Measurements from ENCODE around the gene PCYT2. TPM values are rescaled to one million over a fixed set of nuclear protein-coding genes. Genes with fewer than 3 reads are reported as not detected.

PCYT2 gene
- total RNA-seq, 1 experiment from 2014 or later: 60.0 TPM

DNA sequence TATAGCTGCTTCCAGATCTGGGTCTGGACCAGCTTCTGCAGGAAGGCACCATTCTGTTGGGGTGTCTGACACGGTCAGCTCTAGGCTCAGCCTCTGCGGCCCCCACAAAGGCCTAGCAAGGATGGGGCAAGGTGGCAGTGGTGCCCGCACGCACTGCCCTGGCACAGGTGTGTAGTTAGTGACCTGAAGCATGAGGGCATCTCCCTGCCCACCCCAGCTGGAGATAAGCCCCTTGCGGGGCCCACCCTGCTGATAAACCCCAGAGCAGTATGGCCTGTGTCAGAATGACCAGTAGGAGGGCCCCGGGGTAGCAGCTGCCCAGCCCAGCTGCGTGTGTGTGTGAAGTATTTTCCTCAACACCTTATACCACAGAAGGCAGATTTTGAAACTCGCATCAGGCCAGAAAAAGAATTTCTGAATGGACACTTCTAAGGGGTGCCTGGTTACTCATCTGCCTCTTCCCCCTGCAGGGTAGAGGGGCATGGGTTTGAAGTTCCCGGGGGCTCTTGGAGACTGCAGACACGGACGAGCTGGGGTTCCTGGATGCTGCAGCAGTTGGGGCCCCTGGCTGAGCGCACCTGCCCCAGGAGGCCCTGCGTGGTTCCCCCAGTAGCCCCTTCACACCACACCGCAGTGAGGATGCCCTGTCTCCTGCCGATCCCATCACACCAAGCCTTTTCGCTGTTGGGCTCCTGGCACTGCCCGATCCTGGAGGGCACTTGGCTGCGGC, 44.6 kb downstream of the PCYT2 start:
- in situ Hi-C loops (cut with HindIII; ENCODE audit: low sequenced_read_pairs): no loop called here
- DNase-seq (ENCODE audit: low spot score): no peak

DNA sequence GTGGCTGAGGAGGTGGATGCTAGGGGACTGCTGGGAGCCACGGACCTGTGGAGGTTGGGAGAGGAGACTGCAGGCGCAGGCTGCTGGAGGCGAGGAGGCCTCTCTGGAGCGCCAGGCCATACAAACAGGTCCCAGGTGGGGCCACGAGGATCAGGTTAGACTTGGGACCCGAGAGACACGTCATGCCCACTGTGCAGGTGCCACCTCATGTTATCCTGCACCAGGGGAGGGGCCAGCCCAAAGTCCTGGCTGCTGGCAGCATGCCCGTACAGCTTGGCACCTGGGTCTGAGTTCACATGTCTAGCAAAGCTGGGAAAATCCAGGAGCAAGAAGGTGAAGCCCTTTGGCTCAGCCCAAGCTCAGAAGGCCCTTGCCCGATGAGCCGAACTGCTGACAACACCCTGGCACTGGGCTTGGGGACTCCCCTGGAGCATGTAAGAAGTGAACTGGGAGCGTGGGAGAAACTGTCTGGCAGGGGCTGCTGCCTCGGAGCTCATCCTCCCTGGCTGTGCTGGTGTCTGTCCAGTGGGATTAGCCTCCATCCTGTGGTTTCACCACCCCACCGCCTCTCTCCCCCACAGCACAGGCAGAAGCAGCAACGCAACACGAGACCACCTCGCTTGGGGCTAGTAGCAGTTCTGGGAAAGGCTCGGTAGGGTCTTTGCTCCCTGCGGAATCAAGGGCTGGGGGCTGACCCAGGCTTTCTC, 45.3 kb downstream of the PCYT2 start:
- in situ Hi-C loops (cut with HindIII; ENCODE audit: low sequenced_read_pairs): no loop called here
- DNase-seq (ENCODE audit: low spot score): no peak

DNA sequence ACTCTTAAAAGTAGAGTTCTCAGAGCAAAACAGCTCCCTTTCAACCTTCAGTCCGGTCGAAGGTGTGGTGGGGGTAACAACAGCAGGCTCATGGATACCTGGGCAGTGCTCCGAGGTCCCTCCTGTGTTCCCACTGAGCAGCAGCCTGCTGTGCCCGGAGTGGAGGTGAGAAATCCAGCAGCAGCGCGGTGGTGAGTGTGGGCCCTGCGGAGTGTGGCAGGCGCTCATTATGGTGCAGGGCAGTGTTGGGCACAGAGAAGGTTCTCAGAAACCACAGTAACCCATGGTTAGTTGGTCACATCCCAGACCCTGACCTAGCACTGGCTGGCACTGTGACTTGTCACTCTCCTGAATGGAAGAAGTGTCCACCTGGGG, 45.9 kb downstream of the PCYT2 start:
- no peak for DNase-seq (ENCODE audit: low spot score)
- in situ Hi-C loops (cut with HindIII; ENCODE audit: low sequenced_read_pairs): no loop called here

- DNase-seq (ENCODE audit: low spot score): no peak
- in situ Hi-C loops (cut with HindIII; ENCODE audit: low sequenced_read_pairs): no loop called here
Observed at GRCh38 chr17:81863833-81864768, 47.1 kb downstream of the PCYT2 start.

DNA sequence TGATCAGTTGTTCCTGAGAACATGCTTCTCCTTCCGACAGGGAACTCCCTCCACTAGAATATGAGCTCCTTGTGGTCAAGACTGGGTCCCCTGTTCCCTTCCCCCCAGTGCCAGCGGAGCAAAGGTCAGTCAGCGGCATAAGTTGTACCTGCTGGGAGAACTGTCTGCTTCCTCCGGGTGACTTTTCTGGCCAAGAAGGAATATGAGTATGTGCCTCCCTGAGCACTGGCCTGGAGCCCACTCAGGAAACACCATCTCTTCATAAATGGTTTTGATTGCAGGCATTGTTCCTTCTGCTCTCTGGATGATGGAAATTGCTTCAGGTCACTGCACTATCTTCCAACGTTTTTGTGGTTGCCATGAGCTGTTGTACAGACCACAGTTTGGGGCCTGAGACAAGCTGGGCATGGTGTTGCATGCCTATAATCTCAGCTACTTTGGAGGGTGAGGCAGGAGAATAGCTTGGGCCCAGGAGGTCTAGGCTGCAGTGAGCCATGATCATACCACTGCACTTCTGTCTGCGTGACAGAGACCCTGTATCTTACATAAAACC, 48.0 kb downstream of the PCYT2 start:
- DNase-seq (ENCODE audit: low spot score): no peak
- in situ Hi-C loops (cut with HindIII; ENCODE audit: low sequenced_read_pairs): no loop called here

GRCh38 chr17:81860756-81861568, 50.2 kb downstream of the PCYT2 start:
- in situ Hi-C loops (cut with HindIII; ENCODE audit: low sequenced_read_pairs): no loop called here

GRCh38 chr17:81859906-81860755, 51.1 kb downstream of the PCYT2 start, which contains the start of gene P4HB:
Gene P4HB, minus strand, starts transcription at chr17:81860535. Its CDS starts 64 bp downstream, at chr17:81860471.
- in situ Hi-C loops (cut with HindIII; ENCODE audit: low sequenced_read_pairs): no loop called here
- no peak for DNase-seq (ENCODE audit: low spot score)

More at GRCh38 chr17:81860756-81861568, 50.2 kb downstream of the PCYT2 start:
- DNase-seq (ENCODE audit: low spot score): peak; percentile 100

DNA sequence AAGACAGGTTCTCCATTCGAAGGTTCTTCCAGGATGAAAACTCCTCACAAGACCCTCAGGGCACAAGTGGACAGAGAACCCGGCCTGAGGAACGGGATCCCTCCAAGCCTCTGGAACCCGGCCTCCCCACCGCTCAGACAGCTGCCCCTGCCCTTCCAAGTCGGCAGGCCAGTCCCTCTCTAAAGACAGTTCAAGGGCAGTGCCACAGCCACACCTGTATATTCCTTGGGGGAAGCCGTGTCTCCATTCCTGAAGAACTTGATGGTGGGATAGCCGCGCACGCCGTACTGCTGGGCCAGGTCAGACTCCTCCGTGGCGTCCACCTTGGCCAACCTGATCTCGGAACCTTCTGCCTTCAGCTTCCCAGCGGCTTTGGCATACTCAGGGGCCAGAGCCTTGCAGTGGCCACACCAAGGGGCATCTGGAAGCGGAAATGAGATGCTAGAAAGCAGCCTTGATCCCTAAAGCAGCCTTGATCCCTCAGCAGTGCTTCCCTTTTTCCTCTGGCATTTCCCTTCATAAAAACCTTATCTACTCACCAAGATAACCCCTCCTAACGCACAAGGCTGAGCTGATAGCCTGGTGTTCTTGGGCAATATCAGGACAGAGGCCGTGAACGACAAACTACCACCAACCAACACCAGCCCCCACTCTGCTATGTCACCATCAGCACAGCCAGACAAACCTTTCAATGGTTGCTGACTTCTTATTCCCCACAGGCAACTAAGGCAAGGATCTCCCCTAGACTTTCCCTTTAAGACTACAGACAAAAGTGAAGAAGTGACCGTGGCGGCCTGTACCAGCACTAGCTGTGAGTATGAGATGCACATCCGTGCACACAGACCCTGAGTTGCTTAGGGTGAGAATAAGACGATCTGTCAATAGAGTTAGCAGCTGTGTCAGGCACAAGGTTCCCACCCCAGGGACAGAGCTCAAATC, 52.0 kb downstream of the PCYT2 start:
- in situ Hi-C loops (cut with HindIII; ENCODE audit: low sequenced_read_pairs): no loop called here
- no peak for DNase-seq (ENCODE audit: low spot score)

GRCh38 chr17:81858170-81858966, 52.8 kb downstream of the PCYT2 start:
- no peak for DNase-seq (ENCODE audit: low spot score)
- in situ Hi-C loops (cut with HindIII; ENCODE audit: low sequenced_read_pairs): no loop called here

- in situ Hi-C loops (cut with HindIII; ENCODE audit: low sequenced_read_pairs): no loop called here
- peak; percentile 80 for DNase-seq (ENCODE audit: low spot score)
Observed at GRCh38 chr17:81854974-81855774, 56.0 kb downstream of the PCYT2 start.

- no peak for DNase-seq (ENCODE audit: low spot score)
- in situ Hi-C loops (cut with HindIII; ENCODE audit: low sequenced_read_pairs): no loop called here
Observed at GRCh38 chr17:81852237-81852636, 59.0 kb downstream of the PCYT2 start.

DNA sequence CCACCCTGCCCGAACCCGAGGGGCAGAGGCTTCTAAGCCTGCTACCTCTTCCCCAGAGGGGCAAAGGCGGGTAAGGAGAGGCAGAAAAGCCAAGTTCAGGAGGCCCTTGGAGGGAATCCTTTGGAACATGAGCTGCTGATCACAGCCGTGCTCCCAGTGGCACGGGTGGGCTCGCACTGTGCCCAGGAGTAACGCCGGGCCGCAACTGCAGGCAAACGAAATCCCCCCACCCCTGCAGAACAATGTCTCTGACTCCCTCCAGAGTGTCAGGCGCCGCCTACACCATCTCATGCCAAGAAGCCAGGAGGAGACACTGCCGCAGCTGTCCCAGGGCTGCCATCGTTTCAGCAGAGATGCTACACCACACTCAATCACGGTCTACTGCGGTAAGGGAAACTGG, 59.8 kb downstream of the PCYT2 start:
- DNase-seq (ENCODE audit: low spot score): peak; percentile 44
- in situ Hi-C loops (cut with HindIII; ENCODE audit: low sequenced_read_pairs): no loop called here

Measured in G401 (cell line).